HG02798 (cell line): ENCODE measurements around the gene GLYR1.

Source experiments
- ATAC-seq: cut with Tn5 transposase; IDR thresholded peaks from one replicate; pipeline ENCODE4 v1.9.1; 2021; ENCODE audit warnings: mild to moderate bottlenecking; ENCODE audit not compliant: unreplicated experiment, poor library complexity

The GLYR1 gene

DNA sequence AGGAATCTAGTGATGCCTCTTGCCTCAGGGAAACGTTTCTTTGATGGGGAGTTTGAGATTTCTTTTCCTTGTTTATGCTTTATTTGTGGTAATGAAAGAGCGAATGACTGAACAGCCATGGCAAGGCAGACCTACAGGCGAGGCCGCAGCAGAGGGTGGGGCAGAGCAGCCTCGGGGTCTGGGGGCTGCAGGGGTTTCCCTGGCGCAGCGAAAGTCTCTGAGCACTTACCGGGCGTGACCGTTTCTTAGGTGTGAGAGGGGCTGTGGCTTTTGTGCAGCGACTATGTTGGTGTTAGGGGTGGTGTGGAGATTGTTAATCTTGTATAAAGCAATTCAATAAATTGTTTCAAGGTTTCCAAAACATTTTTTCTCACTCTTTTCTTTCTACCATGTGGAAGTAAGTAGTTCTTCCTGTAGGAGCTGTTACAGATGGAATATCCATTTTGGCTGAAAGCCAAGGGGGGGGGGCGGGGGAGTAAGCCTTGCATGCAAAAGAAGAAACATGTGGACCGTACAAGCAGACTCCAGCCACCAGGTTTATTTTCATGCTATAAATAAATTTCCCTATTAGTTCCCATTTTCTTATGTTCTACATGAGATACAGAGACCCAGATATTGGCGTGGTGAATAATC lies 35.0 kb upstream of the GLYR1 start:
- ATAC-seq, result no peak

DNA sequence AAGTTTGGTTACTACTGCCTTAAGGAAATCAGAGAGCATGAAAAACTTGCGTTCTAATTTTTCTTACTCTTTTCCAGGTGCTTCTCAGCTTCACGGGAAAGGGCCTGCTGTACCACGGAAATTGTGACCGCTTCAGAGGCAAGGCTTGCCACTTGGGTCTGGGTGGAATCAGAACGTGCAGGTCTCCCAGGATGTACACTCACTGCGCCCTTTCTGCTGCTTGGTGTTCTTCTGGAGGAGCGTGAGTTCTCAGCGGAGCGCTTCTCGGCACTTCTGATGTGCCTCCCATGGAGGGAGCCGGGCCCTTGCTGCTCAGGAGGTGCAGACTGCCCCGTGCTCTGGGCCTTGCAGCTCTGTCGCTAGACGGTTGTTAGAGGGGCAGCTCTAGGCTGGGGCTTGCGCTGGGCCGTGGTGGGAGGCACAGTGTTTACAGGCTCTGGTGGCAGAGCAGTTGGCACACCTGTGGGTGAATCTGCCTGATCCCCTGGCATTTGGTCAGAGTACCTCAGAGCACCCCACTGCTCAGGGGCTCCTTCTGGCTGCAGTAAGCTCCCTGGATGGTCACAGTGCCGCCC lies 33.0 kb upstream of the GLYR1 start:
- no peak for ATAC-seq

DNA sequence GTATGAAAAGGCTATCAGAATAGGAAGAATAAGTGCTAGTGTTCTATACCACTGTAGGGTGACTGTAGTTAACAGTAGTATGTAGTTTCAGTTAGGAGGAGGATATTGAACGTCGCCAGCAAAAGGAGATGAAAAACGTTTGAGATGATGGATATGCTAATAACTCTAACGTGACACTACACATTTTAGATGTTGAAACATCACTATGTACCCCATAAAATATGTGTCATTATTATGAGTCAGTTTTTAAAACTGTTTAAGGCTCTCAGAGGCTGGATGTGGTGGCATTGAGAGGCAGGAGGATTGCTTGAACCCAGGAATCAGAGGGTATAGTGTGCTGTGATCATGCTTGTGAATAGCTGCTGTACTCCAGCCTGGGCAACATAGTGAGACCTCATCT lies 32.0 kb upstream of the GLYR1 start:
- ATAC-seq, result no peak

DNA sequence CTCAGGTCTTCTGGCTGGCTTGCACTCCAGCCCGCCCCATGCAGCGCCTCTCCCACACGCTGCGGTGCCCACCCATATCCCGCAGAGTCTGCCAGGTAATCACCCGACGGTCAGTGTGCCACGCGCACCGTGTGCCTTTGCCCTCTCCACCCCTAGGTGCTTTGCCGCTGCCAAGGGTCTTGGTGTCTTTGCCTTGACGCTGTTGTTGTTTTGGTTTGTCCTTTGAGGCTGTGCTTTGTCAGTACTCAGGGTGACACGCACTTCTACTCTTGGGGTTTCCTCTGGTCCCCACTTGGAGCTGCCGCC lies 30.2 kb upstream of the GLYR1 start:
- no peak for ATAC-seq

DNA sequence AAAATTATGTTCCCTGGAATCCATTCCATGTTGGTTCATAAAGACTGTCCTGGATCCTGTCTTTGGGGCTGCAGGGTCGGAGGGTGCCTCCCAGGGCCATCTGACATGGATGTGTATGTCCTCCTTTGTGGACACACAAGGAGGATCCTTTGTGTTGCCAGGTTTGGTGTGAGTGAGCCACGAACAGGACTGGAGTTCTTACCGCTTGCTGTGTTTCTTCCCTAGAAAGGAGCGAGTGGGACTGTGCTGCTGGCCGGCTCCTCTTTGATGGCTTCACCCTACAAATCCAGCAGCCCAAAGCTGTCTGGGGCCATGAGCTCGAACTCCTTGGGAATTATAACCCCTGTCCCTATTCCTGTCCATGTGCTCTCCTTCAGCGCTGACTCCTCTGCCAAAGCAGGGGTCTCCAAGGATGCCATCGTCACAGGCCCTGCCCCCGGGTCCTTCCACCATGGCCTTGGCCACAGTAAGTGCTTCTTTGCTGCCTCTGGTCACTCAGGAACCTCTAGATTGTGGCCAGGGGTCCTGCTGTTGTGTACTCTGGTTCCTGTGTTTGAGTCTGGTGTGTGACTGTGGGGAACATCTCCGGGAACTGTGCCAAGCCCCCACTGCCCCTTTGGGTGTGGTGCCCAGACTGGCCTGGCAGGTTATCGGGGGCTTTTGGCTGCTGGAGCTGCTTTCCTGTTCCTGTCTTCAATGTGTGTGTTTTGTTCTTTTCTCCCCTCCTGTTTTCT lies 29.7 kb upstream of the GLYR1 start:
- no peak for ATAC-seq

DNA sequence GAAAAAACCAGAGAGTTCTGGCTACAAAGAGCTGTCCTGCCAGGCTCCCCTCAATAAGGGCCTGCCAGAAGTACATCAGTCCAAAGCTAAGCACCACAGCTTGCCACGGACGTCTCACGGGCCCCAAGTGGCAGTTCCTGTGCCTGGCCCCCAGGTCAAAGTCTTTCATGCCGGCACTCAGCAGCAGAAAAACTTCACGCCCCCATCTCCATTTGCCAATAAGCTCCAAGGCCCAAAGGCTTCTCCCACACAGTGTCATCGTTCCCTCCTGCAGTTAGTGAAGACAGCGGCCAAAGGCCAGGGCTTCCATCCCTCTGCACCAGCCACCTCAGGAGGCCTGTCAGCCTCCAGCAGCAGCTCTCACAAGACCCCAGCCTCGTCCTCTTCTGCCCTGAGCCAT lies 27.6 kb upstream of the GLYR1 start:
- no peak for ATAC-seq

DNA sequence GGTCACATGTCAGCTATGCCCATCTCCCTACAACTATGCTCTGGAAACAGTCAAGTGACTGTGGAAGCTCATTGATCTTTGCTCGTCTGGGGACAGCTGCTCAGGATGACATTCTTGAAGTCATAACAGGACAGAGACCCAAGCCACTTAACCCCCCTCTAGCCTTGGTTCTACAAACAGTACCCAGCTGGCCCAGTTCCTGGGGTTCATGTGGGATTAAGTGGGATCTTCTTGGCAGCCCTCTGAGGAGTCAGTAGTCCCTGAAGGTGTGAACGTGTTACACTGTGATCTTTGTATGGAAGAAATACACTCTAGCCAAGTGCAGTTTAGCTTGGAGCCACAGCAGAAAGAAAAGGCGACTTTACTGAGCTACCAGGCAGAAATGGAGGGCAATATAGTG lies 26.0 kb upstream of the GLYR1 start:
- ATAC-seq, result no peak

DNA sequence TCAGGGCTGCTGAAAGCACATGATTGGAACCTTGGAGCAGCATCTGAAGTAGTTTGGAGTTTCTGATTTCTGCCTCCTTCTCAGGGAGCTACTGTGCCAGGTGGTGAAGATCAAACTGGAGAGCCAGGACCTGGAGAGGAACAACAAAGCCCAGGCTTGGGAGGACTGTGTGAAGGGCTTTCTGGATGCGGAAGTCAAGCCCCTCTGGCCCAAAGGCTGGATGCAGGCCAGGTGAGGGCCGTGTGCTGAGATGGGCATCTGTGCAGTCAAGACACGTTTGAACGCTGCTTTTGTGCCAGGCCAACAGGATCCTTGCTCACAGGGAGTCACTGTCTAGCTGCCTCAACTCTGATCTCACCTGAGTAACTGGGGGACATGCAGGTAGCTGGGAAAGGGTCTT lies 24.0 kb upstream of the GLYR1 start:
- ATAC-seq, result no peak

DNA sequence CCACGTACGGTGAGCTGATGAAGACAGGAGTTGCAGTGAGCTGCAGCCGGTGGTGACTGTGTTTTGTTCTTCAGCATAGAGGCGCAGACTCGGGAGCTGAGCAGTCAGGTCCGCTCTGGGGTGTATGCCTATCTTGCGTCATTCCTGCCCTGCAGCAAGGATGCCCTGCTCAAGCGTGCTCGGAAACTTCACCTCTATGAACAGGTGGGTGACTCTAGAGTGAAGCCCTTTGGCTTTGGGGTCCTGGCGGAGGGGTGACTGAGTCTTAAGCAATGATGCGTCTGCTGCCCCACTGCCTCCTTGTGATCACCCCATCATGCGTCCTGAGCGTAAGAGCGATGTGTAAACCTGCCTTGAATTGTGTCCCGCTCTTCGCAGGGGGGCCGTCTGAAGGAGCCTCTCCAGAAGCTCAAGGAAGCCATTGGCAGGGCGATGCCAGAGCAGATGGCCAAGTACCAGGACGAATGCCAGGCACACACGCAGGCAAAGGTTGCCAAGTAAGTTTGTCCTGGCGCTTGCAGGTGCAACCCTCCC lies 23.1 kb upstream of the GLYR1 start:
- ATAC-seq, result no peak

DNA sequence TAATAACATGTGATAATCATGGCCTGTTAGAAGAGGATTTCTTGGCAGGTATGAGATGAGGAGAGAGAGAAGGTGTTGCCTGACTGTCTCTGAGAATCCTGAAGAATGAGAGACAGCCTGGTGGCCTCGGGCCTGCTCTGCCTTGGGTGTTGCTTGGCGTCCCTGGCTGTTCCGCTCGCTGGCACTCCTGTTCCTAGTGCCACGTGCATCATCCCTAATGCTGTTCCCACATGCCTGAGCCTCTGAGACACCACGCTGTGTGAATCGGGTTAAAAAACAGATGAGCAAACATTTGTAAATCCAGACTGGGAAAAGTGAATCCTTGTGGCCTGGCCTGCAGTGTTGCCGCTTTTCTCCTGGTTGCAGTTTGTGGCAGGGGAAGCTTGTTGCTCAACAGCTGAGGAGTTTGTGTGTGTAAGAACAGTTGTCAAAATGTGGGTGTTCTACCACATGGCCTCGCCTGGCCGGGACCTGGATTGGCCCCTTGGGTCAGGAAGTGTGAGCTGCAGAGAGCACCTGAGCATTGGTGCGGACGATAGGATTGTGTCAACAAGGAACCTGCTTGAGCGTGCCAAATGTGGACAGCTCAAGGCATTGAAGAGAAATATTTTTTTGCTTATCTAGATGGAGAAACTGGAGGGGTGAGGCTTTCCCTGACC lies 22.2 kb upstream of the GLYR1 start:
- no peak for ATAC-seq

DNA sequence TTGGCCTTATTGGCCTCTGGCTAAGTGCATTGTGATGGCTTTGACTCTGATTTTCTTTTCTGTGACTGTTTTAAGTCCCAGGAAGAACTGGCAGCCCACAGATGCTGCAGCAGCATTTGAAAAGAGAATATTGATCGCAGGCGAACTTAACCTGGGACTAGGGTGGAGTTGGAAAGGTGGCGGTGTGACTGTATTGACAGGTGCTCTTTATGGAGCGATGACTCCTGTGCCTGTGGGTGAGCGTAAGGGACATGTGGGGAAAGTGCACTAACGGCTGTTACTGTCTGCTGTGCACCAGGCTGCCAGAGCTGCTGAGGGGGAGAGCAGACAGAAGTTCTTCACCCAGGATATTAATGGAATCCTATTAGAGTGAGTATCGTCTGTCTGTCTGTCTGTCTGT lies 21.4 kb upstream of the GLYR1 start:
- ATAC-seq, result no peak

DNA sequence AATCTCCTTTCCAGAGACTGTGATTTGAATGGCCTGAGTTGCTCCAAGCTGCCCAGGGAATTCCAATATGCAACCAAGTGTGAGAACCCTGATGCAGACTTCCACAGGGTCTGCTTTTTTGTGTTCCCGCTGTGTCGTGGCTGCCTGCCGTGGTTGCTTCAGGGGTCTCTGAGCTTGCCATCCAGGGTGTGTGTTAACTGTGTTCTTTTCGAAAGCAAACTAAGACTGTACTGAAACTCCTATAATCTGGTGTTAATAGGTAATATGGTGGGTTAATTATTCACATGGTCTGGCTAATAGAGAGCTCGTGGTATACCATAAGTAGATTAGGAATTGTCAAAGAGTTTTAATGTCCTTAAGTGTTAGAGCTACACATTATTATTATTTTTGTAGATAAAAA lies 20.9 kb upstream of the GLYR1 start:
- ATAC-seq, result no peak

DNA sequence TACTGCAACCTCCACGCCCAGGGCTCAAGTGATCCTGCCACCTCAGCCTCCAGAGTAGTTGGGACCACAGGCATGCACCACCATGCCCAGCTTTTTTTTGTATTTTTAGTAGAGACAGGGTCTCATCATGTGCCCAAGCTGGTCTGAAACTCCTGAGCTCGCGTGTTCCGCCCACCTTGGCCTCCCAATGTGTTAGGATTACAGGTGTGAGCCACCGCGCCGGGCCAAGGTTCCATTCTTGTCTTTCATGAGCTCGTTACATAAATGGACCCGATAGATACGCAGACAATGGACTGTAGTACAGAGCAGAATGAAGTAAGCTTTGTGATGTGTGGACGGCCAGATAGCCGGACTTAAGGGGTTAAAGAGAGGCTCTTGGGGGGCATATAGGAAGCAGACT lies 19.5 kb upstream of the GLYR1 start:
- no peak for ATAC-seq

DNA sequence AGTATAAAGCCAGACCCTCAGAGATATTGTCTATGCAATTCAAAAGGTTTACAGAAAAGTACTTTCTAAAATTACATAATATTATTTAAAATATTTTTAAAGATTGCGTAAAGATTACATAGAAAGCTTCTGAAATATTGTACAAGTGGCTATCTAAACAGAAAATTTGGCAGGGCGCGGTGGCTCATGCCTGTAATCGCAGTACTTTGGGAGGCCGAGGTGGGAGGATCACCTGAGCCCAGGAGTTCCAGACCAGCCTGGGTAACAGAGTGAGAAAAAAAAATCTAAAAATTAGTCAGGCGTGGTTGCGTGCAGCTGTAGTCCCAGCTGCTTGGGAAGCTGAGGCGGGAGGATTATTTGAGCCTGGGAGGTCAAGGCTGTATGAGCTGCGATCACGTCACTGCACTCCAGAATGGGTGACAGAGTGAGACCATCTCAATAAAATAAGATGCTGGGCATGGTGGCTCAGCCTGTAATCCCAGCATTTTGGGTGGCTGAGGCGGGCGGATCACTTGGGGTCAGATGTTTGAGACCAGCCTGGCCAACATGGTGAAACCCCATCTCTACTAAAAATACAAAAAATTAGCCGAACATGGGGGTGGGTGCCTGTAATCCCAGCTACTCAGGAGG lies 18.3 kb upstream of the GLYR1 start:
- ATAC-seq, result no peak

DNA sequence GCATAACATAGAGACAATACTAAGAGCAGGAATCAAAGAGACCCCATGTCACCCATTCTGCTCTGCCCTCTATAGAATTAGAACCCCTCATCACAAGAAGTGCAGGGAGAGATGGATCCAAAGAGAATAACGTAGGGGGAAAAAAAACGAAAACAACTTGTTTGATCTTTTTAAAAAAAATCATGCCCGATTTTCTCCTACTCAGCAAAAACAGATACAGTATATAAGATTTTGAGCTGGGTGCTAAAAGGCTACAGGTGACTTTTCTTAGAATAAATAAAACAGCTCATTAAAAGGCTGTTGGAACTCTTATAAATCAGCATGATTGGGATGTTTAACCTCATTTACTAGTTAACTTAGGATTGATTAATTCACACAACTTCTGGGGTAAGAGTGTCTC lies 17.6 kb upstream of the GLYR1 start:
- ATAC-seq, result no peak

DNA sequence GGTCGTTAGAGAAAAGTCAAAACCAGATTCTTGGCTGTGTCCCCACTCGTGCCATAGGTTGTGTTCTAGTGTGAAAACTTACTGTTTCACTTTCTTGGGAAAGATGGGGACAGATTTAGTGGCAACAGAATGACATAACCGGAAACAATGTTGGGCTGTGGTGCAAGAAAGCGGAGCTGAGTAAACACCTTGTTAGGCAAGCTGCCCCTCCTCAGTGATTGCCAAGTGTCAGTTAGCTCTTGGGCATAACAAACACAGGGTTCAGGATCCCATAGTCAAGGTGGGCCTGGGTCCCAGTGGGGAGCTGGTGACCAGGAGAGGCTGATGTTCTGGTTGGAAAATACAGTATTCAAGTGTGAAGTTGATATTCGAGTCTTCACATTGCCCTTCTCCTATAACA lies 15.6 kb upstream of the GLYR1 start:
- no peak for ATAC-seq

DNA sequence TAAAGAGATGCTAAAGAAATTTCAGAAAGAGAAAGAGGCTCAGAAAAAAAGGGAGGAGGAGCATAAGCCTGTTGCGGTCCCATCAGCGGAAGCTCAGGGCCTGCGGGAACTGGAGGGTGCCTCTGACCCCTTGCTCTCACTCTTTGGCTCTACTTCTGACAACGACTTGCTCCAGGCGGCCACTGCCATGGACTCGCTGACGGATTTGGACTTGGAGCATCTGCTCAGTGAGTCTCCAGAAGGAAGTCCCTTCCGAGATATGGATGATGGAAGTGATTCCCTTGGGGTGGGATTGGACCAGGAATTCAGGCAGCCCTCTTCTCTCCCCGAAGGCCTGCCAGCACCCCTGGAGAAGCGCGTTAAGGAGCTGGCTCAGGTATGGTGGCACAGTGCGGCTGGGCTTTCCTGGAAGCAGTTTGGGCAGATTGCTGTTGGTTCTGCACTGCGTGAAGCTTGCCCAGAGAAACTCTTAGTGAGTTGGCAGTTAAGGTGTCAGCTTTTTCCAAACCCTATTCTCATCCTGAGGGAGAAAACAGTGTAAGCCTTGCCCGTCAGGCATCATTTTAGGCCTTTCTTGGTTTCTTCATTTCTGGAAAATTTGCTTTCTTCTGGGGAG lies 13.7 kb upstream of the GLYR1 start:
- ATAC-seq, result no peak

DNA sequence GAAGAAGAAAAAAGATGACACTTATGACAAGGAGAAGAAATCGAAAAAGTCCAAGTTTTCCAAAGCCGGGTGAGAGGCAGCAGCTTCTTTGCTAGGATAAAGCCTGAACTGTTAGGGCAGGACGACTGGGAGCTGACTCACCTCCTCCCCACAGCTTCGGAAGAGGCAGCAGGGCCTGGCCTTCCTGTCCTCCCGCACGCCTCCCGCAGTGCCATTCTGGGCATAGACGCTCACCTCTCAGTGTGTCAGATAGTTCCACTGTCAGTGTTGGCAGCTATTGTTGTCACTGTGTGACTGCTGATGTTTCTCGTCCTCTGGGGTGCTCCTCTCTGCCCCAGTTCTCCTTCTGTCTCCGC lies 12.8 kb upstream of the GLYR1 start:
- ATAC-seq, result no peak

DNA sequence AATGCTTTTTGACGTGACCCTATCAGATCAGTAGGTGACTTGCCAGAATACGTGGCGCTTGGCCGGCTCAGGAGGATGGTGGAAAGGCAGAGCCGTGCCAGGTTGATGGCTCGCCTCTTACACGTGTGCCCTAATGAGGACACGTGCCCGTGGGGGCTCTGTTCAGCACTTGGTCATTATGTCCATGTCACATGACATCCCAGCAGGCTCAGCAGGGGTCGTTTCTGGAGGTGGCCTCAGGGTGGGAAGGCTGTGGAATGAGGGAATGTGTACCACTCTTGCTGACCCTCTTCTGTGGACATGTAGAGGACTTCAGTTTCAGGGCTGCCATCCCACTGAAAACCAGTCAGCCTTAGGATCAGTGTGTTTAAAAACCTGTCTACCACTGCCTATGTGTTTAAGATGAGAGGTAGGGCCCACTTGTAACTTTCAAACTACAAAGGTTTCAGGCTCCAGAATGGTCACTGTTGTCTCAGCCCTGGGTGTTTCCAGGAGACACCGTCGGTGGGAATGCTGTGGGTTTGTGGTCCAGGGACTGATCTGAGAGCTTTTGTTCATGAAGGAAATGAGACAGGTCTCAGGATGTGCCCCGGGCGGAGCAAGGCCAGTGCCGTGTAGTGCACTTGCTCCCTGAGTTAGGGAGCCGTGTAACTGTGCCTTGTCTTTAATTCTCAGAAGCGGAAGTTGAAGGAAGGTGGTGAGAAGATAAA lies 12.3 kb upstream of the GLYR1 start:
- ATAC-seq, result no peak

DNA sequence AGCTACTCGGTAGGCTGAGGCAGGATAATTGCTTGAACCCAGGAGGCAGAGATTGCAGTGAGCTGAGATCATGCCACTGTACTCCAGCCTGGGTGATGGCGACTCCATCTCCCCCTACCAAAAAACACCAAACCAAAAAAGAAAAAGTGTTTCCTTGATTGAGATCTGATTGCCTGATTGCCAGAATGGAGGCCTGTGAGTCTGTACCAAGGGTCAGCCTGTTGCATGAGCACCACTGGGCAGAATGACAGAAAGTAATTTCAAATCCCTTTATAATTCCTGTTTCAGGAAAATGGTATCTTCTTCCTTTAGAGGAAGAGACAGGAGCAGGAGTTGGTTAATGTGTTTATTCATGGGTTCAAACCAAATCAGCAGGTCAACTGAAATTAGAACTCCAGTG lies 8.7 kb upstream of the GLYR1 start:
- no peak for ATAC-seq
